Esophagus muscularis mucosa (tissue), 4 donors: ENCODE data around the gene WDFY4. TPM values are rescaled to one million over a fixed set of nuclear protein-coding genes. Genes with fewer than 3 reads are reported as not detected.
A peak's percentile ranks its signal among the peaks of the same experiment; 100 is the strongest.

Experiments
- DNase-seq: peaks from one replicate; pipeline ENCODE4 v3.0.0-alpha.2; 2017; ENCODE audit errors: extremely low spot score
- H3K27ac ChIP-seq, 4 donors: fragments of 200-600 bp; sonication (generic); replicated peaks in 1 of 4; 1 replicate in 3 of 4; 2 replicates in 1 of 4; pipeline ENCODE4 v1.5.1; 2016 to 2019; ENCODE audit warnings: mild to moderate bottlenecking in 1 of 4
- H3K27me3 ChIP-seq, 4 donors: fragments of 200-600 bp; sonication (generic); one replicate each; pipeline versions ENCODE4 v1.5.1 to v1.6.0; 2016 to 2019
- H3K36me3 ChIP-seq, 4 donors: fragments of 200-600 bp; sonication (generic); one replicate each; pipeline ENCODE4 v1.5.1; 2016 to 2019
- H3K4me1 ChIP-seq, 4 donors: fragments of 200-600 bp; sonication (generic); one replicate each; pipeline ENCODE4 v1.5.1; 2016 to 2019
- H3K4me3 ChIP-seq, 4 donors: fragments of 200-600 bp; sonication (generic); 1 replicate in 2 of 4; 2 replicates in 2 of 4; pipeline ENCODE4 v1.5.1; 2016 to 2019; ENCODE audit warnings: mild to moderate bottlenecking in 4 of 4, moderate library complexity in 1 of 4
- H3K9me3 ChIP-seq, 4 donors: fragments of 200-600 bp; sonication (generic); 1 replicate in 3 of 4; 2 replicates in 1 of 4; pipeline ENCODE4 v1.5.1; 2016 to 2019
- EP300 ChIP-seq: sonication (generic); formaldehyde crosslinking; IDR thresholded peaks from one replicate; pipeline ENCODE4 v1.6.1; 2017; ENCODE audit warnings: antibody characterized with exemption
- POLR2A ChIP-seq: fragments of 450-650 bp; IDR thresholded peaks from one replicate; pipeline ENCODE4 v1.6.1; 2017; ENCODE audit warnings: antibody characterized with exemption, moderate library complexity, mild to moderate bottlenecking, low read depth
- POLR2AphosphoS5 ChIP-seq, 2 donors: sonication (generic); formaldehyde crosslinking; IDR thresholded peaks; one replicate each; pipeline ENCODE4 v1.6.1; 2017; ENCODE audit warnings: antibody characterized with exemption in 2 of 2
- WGBS: methylation state at CpG from one replicate; pipeline ENCODE4 v1.1.5; 2018; 5-methylcytosine and 5-hydroxymethylcytosine counted together
- intact Hi-C: fragments of 100-400 bp; cut with DNase I; formaldehyde crosslinking; loops from one replicate; pipeline ENCODE4 v1.15.1; 2023
- total RNA-seq, 4 donors: library from RNA; depleted of rRNA; stranded (reverse); fragments of >200 nt; gene quantifications; one replicate each; pipeline versions ENCODE4 v1.1.0 to v1.2.1, GENCODE V29; 2016
- TF ChIP-seq, protein P1 (sequence below), 3 experiments: fragments of 200-600 bp in 2 of 3; fragments of 450-650 bp in 1 of 3; sonication (generic) in 2 of 3; IDR thresholded peaks; one replicate each; pipeline ENCODE4 v1.5.1; 2017 to 2019; ENCODE audit warnings: antibody characterized with exemption in 3 of 3, mild to moderate bottlenecking in 2 of 3, moderate library complexity in 1 of 3

WDFY4 gene
- total RNA-seq, 4 donors from 2014 or later: 2.3 to 7.3 (median 5.2) TPM

DNA sequence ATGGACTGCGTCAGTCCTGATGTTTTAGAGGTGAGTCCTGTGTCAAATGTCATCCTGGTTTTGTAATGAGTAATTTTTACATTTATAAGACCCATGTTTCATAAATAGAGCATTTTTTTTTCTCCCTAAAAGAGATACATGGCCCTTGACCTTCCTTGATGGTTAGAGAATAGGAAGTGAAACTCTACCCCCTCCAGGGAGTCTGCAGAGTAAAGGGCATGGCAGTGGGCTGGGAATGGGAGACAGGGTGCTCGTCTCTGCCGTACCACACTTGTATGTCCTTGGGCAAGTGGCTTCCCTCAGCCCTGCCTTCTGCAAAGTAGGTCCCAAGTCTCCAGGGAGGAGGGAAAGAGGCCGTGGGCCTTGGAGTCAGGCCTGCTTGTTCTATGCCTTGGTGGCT lies 63.9 kb downstream of the WDFY4 start:
- intact Hi-C loops: no loop called here
- 63% methylated on average over 4 of the region's 4 CpGs for WGBS
- no peaks in the 10 kb centered on the region for H3K36me3 ChIP-seq
- H3K27me3 ChIP-seq: no peaks in the 10 kb centered on the region
- no peak overlapping the region for H3K4me3 ChIP-seq
- DNase-seq: peak; percentile 37
- TF ChIP-seq POLR2A (no peak), POLR2AphosphoS5 (IDR thresholded peaks at IDR 0.05) (no peak), EP300 (no peak)
- TF ChIP-seq, protein P1, sequence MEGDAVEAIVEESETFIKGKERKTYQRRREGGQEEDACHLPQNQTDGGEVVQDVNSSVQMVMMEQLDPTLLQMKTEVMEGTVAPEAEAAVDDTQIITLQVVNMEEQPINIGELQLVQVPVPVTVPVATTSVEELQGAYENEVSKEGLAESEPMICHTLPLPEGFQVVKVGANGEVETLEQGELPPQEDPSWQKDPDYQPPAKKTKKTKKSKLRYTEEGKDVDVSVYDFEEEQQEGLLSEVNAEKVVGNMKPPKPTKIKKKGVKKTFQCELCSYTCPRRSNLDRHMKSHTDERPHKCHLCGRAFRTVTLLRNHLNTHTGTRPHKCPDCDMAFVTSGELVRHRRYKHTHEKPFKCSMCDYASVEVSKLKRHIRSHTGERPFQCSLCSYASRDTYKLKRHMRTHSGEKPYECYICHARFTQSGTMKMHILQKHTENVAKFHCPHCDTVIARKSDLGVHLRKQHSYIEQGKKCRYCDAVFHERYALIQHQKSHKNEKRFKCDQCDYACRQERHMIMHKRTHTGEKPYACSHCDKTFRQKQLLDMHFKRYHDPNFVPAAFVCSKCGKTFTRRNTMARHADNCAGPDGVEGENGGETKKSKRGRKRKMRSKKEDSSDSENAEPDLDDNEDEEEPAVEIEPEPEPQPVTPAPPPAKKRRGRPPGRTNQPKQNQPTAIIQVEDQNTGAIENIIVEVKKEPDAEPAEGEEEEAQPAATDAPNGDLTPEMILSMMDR (IDR thresholded peaks at IDR 0.05): no peak
- no peak overlapping the region for H3K27ac ChIP-seq
- H3K4me1 ChIP-seq: no peaks in the 10 kb centered on the region
- peaks cover 0 to 4% (median 2%) of the 10 kb centered on the region in 4 donors for H3K9me3 ChIP-seq

DNA sequence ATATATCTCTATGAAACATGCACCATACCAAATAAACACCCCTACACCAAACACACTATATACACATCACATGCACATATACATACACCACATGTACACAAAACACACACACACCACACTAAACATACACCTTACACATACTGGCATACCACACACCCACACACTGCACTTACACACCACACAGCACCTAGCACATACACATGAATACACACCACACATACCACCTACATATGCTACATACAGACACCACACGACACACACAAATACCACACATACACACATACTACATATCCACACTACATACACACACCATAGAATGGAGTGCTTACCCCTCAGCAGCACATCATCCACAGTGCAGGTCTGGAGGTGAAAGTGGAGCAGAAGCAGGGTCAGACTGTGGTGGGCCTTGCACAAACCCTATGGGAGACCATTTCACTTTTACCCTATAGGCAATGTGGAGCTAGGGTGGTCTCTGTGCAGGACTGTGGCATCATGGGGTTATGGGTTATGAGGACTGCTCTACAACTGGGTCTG lies 64.6 kb downstream of the WDFY4 start:
- WGBS: 100% methylated on average over 1 of the region's 1 CpG
- Histone ChIP-seq H3K27ac (no peak overlapping the region), H3K4me3 (no peak overlapping the region), H3K4me1 (no peaks in the 10 kb centered on the region), H3K36me3 (no peaks in the 10 kb centered on the region), H3K27me3 (no peaks in the 10 kb centered on the region), H3K9me3 (peaks cover 0 to 4% (median 2%) of the 10 kb centered on the region in 4 donors)
- TF ChIP-seq POLR2AphosphoS5 (IDR thresholded peaks at IDR 0.05) (no peak), EP300 (no peak), POLR2A (no peak)
- TF ChIP-seq, protein P1 (IDR thresholded peaks at IDR 0.05): no peak
- intact Hi-C loops: no loop called here
- DNase-seq: peak; percentile 50

DNA sequence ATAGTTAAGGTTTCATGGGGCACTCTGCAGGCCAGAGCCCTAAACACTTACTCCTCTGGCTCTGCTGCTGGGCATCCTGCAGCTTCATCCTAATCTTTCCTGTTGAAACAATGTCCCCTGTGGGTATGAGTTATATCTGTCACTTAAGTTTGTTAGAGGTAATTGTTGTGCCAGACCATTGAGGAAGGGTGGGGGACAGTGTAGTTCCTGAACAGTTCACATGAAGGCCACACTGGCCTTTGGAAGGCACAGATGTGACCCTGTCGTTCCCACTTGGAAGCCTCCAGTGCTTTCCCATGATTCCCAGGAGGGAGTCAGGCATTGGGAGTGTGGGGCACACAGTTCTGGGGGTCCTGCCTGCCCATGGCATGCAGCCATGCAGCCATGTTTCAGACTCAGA lies 65.3 kb downstream of the WDFY4 start:
- H3K27me3 ChIP-seq: no peaks in the 10 kb centered on the region
- no peak overlapping the region for H3K27ac ChIP-seq
- TF ChIP-seq POLR2A: no peak
- TF ChIP-seq POLR2AphosphoS5 (IDR thresholded peaks at IDR 0.05): no peak
- TF ChIP-seq EP300: no peak
- TF ChIP-seq, protein P1 (IDR thresholded peaks at IDR 0.05): no peak
- H3K9me3 ChIP-seq: peaks cover 0 to 4% (median 2%) of the 10 kb centered on the region in 4 donors
- no peaks in the 10 kb centered on the region for H3K36me3 ChIP-seq
- WGBS: 100% methylated on average over 1 of the region's 1 CpG
- H3K4me3 ChIP-seq: no peak overlapping the region
- intact Hi-C loops: no loop called here
- peak; percentile 47 for DNase-seq
- H3K4me1 ChIP-seq: no peaks in the 10 kb centered on the region

DNA sequence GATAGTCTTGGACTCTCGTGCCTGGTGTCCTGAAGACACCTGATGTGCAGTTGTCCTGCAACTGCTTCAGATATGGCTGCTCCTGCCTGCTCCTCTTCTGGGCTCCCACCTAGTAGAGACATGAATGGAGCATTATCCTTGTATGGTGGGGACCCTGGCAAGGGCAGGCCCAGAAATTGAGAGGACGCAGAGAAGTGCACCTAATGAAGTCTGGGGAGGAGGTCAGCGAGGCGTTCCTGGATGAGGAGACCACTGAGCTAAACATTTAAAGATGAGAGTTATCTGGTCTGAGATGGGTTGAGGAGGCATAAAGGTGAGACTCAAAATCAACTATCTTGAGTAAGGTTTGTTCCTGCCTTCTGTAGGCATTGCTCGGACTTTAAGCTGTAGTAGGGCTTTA lies 66.3 kb downstream of the WDFY4 start:
- no peak for TF ChIP-seq EP300
- peak; percentile 75 for DNase-seq
- 89% methylated on average over 5 of the region's 5 CpGs for WGBS
- H3K36me3 ChIP-seq: no peaks in the 10 kb centered on the region
- intact Hi-C loops: no loop called here
- no peaks in the 10 kb centered on the region for H3K4me1 ChIP-seq
- no peaks in the 10 kb centered on the region for H3K27me3 ChIP-seq
- peaks cover 0 to 4% (median 2%) of the 10 kb centered on the region in 4 donors for H3K9me3 ChIP-seq
- H3K27ac ChIP-seq: no peak overlapping the region
- no peak overlapping the region for H3K4me3 ChIP-seq

DNA sequence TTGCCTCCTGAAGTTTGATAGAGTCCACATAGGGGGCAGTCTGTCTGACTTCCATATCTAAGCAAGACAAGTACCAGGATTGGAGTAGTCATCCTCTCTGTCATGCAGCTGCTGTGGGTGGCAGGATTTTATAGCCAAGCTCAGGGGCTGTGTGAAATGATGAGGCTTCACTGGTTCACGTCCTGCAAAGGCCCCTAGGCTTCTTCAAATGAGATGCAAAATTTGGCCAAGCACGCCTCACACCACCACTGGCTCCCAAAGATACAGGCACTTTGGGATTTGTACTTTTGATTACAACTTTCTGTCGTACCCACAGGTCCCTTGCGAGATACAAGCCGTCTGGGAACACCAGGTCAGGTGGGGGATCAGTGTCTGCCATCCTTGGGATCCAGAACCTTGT lies 67.1 kb downstream of the WDFY4 start:
- intact Hi-C loops: no loop called here
- peak; percentile 74 for DNase-seq
- H3K4me3 ChIP-seq: no peak overlapping the region
- WGBS: 97% methylated on average over 4 of the region's 5 CpGs
- no peak for TF ChIP-seq EP300
- no peak for TF ChIP-seq POLR2AphosphoS5 (IDR thresholded peaks at IDR 0.05)
- H3K9me3 ChIP-seq: peaks cover 0 to 4% (median 2%) of the 10 kb centered on the region in 4 donors
- no peaks in the 10 kb centered on the region for H3K36me3 ChIP-seq
- H3K4me1 ChIP-seq: no peaks in the 10 kb centered on the region
- no peaks in the 10 kb centered on the region for H3K27me3 ChIP-seq
- H3K27ac ChIP-seq: no peak overlapping the region

DNA sequence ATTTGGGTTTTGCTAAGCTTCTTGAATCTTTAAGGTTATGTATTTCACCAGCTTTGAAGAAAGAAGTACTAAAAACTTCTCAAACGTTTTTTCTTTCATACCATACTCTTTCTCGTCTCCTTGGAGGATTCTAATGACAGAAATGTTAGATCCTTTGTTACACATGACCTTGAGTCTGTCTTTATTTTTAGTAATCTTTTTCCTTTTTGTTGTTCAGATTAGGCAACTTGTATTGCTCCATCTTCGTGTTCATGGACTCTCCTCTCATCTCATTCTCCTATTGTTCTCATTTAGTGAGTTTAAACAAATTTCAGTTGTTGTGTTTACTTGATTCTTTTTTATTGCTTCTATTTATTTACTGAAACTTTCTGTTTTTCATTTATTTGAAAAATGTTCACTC lies 73.7 kb downstream of the WDFY4 start:
- DNase-seq: no peak
- no peak for TF ChIP-seq EP300
- TF ChIP-seq, protein P1 (IDR thresholded peaks at IDR 0.05): no peak
- no peak for TF ChIP-seq POLR2AphosphoS5 (IDR thresholded peaks at IDR 0.05)
- no peak overlapping the region for H3K4me3 ChIP-seq
- no peaks in the 10 kb centered on the region for H3K9me3 ChIP-seq
- H3K27me3 ChIP-seq: peaks cover 0 to 14% (median 0%) of the 10 kb centered on the region in 4 donors
- no peak overlapping the region for H3K27ac ChIP-seq
- no peaks in the 10 kb centered on the region for H3K4me1 ChIP-seq
- intact Hi-C loops: no loop called here
- 40% methylated on average over 3 of the region's 3 CpGs for WGBS
- no peaks in the 10 kb centered on the region for H3K36me3 ChIP-seq
